GM21526 (cell line): ENCODE data around the gene CLK1.
"Not testable (repeated sequence)": the region's sequence is repeated elsewhere in the genome, so short reads cannot be mapped to it uniquely, and the experiment has no call there.

ENCODE experiments used
- ATAC-seq: cut with Tn5 transposase; IDR thresholded peaks from one replicate; pipeline ENCODE4 v1.9.1; 2021; ENCODE audit warnings: moderate library complexity; ENCODE audit not compliant: unreplicated experiment, low FRiP score

CLK1 gene

GRCh38 chr2:200851398-200852248, 12.8 kb downstream of the CLK1 start:
- ATAC-seq = no peak

GRCh38 chr2:200850512-200851256, 13.8 kb downstream of the CLK1 start:
- no peak for ATAC-seq

- no peak for ATAC-seq
Observed at GRCh38 chr2:200847939-200848338, 16.5 kb downstream of the CLK1 start.

- no peak for ATAC-seq
Observed at GRCh38 chr2:200847269-200847668, 17.2 kb downstream of the CLK1 start.

- ATAC-seq = no peak
Observed at GRCh38 chr2:200845669-200846325, 18.7 kb downstream of the CLK1 start.

GRCh38 chr2:200845194-200845593, 19.3 kb downstream of the CLK1 start:
- ATAC-seq = no peak

- ATAC-seq = no peak
Observed at GRCh38 chr2:200843993-200844948, 20.2 kb downstream of the CLK1 start.

GRCh38 chr2:200839513-200839912, 24.9 kb downstream of the CLK1 start:
- ATAC-seq = no peak

- ATAC-seq = no peak
Observed at GRCh38 chr2:200834701-200835100, 29.8 kb downstream of the CLK1 start.

- no peak for ATAC-seq
Observed at GRCh38 chr2:200829258-200829655, 35.2 kb downstream of the CLK1 start.

- ATAC-seq = no peak
Observed at GRCh38 chr2:200828572-200829257, 35.7 kb downstream of the CLK1 start.

- ATAC-seq = no peak
Observed at GRCh38 chr2:200828104-200828503, 36.4 kb downstream of the CLK1 start.

- no peak for ATAC-seq
Observed at GRCh38 chr2:200821686-200822245, 42.7 kb downstream of the CLK1 start.

- no peak for ATAC-seq
Observed at GRCh38 chr2:200820573-200821234, 43.8 kb downstream of the CLK1 start.

GRCh38 chr2:200818732-200819131, 45.7 kb downstream of the CLK1 start:
- ATAC-seq = not testable (repeated sequence)

GRCh38 chr2:200814917-200815316, 49.5 kb downstream of the CLK1 start:
- ATAC-seq = no peak

- ATAC-seq = no peak
Observed at GRCh38 chr2:200814276-200814815, 50.1 kb downstream of the CLK1 start.
